Neural cell (in vitro differentiated cells): ENCODE measurements around the gene MAST2. TPM values are rescaled to one million over a fixed set of nuclear protein-coding genes. Genes with fewer than 3 reads are reported as not detected.

ENCODE experiments used
- H2AFZ ChIP-seq: fragments of 200-600, 300-800 bp; sonication (generic), shearing (Covaris generic); 2 replicates; pipeline ENCODE4 v1.6.0; 2014; ENCODE audit warnings: low read depth, mild to moderate bottlenecking, antibody characterized with exemption, low read length, moderate library complexity
- H3F3A ChIP-seq: fragments of 200-600 bp; shearing (Covaris generic); 2 replicates; pipeline ENCODE4 v1.6.1; 2016; ENCODE audit warnings: mild to moderate bottlenecking, moderate library complexity, mixed read lengths, antibody characterized with exemption, low read length; ENCODE audit not compliant: insufficient read depth, poor library complexity, severe bottlenecking
- H3K27ac ChIP-seq: fragments of 200-600, 300-800 bp; sonication (generic), shearing (Covaris generic); 2 replicates; pipeline ENCODE4 v1.5.1; 2014; ENCODE audit warnings: mild to moderate bottlenecking, low read length, moderate library complexity
- H3K27me3 ChIP-seq: fragments of 300-800, 200-600 bp; sonication (generic), shearing (Covaris generic); 2 replicates; pipeline ENCODE4 v1.6.0; 2014; ENCODE audit warnings: mild to moderate bottlenecking, low read depth, low read length, moderate library complexity; ENCODE audit not compliant: insufficient read depth
- H3K36me3 ChIP-seq: fragments of 300-800, 200-600 bp; sonication (generic), shearing (Covaris generic); 2 replicates; pipeline ENCODE4 v1.5.1; 2014; ENCODE audit warnings: mild to moderate bottlenecking, antibody characterized with exemption, low read length, moderate library complexity; ENCODE audit not compliant: insufficient read depth
- H3K4me2 ChIP-seq: fragments of 300-800, 200-600 bp; sonication (generic), shearing (Covaris generic); 2 replicates; pipeline ENCODE4 v1.6.0; 2014; ENCODE audit warnings: mild to moderate bottlenecking, low read length
- H3K4me3 ChIP-seq: fragments of 300-800, 200-600 bp; sonication (generic), shearing (Covaris generic); 2 replicates; pipeline ENCODE4 v1.5.1; 2014; ENCODE audit warnings: mild to moderate bottlenecking, low read length, moderate library complexity
- H3K79me2 ChIP-seq: fragments of 200-600 bp; shearing (Covaris generic); replicated peaks from 2 replicates; pipeline ENCODE4 v1.6.0; 2014; ENCODE audit warnings: mild to moderate bottlenecking, low read length, moderate library complexity; ENCODE audit not compliant: insufficient read depth
- H3K9ac ChIP-seq: fragments of 300-800, 200-600 bp; sonication (generic), shearing (Covaris generic); 2 replicates; pipeline ENCODE4 v1.6.1; 2016; ENCODE audit warnings: mild to moderate bottlenecking, low read length, mixed read lengths
- H3K9me2 ChIP-seq: fragments of 200-600 bp; shearing (Covaris generic); 2 replicates; pipeline ENCODE4 v1.6.1; 2016; ENCODE audit warnings: mild to moderate bottlenecking, low read length, mixed read lengths; ENCODE audit not compliant: insufficient read depth
- H3K9me3 ChIP-seq: fragments of 200-600, 300-800 bp; sonication (generic), shearing (Covaris generic); 2 replicates; pipeline ENCODE4 v1.6.1; 2016; ENCODE audit warnings: mild to moderate bottlenecking, mixed run types, low read length, moderate library complexity, mixed read lengths
- H4K20me1 ChIP-seq: fragments of 200-600 bp; shearing (Covaris generic); 2 replicates; pipeline ENCODE4 v1.6.1; 2016; ENCODE audit warnings: mild to moderate bottlenecking, mixed run types; ENCODE audit not compliant: insufficient read depth
- EP300 ChIP-seq: fragments of 450-650 bp; conservative IDR thresholded peaks from 2 replicates; pipeline ENCODE4 v1.6.1; 2014; ENCODE audit warnings: antibody characterized with exemption, mild to moderate bottlenecking, moderate library complexity; ENCODE audit not compliant: poor library complexity, severe bottlenecking
- EZH2 ChIP-seq: fragments of 200-600, 300-800 bp; shearing (Covaris generic), sonication (generic); IDR thresholded peaks from 2 replicates; pipeline ENCODE4 v1.6.1; 2014; ENCODE audit warnings: antibody characterized with exemption, low read length, borderline replicate concordance, mild to moderate bottlenecking; ENCODE audit not compliant: insufficient read depth, poor library complexity, severe bottlenecking
- MXI1 ChIP-seq: fragments of 450-650 bp; conservative IDR thresholded peaks from 2 replicates; pipeline ENCODE4 v1.6.1; 2014; ENCODE audit warnings: antibody characterized with exemption, mild to moderate bottlenecking; ENCODE audit not compliant: poor library complexity, severe bottlenecking
- POLR2AphosphoS5 ChIP-seq: IDR thresholded peaks from 2 replicates; pipeline ENCODE4 v1.6.1; 2012
- RAD21 ChIP-seq: fragments of 450-650 bp; conservative IDR thresholded peaks from 2 replicates; pipeline ENCODE4 v1.6.1; 2014; ENCODE audit warnings: antibody characterized with exemption, mild to moderate bottlenecking, moderate library complexity
- REST ChIP-seq: IDR thresholded peaks from 2 replicates; pipeline ENCODE4 v1.6.1; 2012; ENCODE audit warnings: borderline replicate concordance
- SMC3 ChIP-seq: fragments of 450-650 bp; conservative IDR thresholded peaks from 2 replicates; pipeline ENCODE4 v1.6.1; 2014; ENCODE audit warnings: antibody characterized with exemption, mild to moderate bottlenecking, moderate library complexity; ENCODE audit not compliant: poor library complexity
- TAF1 ChIP-seq: IDR thresholded peaks from 2 replicates; pipeline ENCODE4 v1.6.1; 2012; ENCODE audit warnings: low read depth
- polyA plus RNA-seq: library from polyadenylated mRNA; depleted of rRNA; stranded (reverse); fragments of >200 nt; gene quantifications from 2 replicates; pipeline ENCODE4 v1.2.3, GENCODE V29; 2014
- TF ChIP-seq, protein P1 (sequence below): fragments of 450-650 bp; IDR thresholded peaks from 2 replicates; pipeline ENCODE4 v1.5.1; 2014; ENCODE audit warnings: antibody characterized with exemption, mild to moderate bottlenecking, moderate library complexity; ENCODE audit not compliant: poor library complexity, severe bottlenecking

The MAST2 gene
- polyA plus RNA-seq, 1 donor from 2014 or later: 22.2 TPM

GRCh38 chr1:45995298-45995697 is 191.9 kb downstream of the MAST2 start:
- Histone ChIP-seq H3K9me2 (no peaks in the 10 kb centered on the region), H4K20me1 (no peaks in the 10 kb centered on the region), H3K27ac (no peak overlapping the region), H3K9me3 (no peaks in the 10 kb centered on the region), H3K79me2 (no peaks in the 10 kb centered on the region), H3K36me3 (no peaks in the 10 kb centered on the region), H3K9ac (no peak overlapping the region), H3K4me3 (no peak overlapping the region), H2AFZ (no peak overlapping the region), H3F3A (no peaks in the 10 kb centered on the region), H3K4me2 (no peak overlapping the region), H3K27me3 (no peaks in the 10 kb centered on the region)
- TF ChIP-seq EZH2 (no peak), REST (no peak), EP300 (no peak), RAD21 (no peak), TAF1 (no peak), POLR2AphosphoS5 (no peak), MXI1 (no peak), SMC3 (no peak)
- TF ChIP-seq, protein P1, sequence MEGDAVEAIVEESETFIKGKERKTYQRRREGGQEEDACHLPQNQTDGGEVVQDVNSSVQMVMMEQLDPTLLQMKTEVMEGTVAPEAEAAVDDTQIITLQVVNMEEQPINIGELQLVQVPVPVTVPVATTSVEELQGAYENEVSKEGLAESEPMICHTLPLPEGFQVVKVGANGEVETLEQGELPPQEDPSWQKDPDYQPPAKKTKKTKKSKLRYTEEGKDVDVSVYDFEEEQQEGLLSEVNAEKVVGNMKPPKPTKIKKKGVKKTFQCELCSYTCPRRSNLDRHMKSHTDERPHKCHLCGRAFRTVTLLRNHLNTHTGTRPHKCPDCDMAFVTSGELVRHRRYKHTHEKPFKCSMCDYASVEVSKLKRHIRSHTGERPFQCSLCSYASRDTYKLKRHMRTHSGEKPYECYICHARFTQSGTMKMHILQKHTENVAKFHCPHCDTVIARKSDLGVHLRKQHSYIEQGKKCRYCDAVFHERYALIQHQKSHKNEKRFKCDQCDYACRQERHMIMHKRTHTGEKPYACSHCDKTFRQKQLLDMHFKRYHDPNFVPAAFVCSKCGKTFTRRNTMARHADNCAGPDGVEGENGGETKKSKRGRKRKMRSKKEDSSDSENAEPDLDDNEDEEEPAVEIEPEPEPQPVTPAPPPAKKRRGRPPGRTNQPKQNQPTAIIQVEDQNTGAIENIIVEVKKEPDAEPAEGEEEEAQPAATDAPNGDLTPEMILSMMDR: no peak

DNA sequence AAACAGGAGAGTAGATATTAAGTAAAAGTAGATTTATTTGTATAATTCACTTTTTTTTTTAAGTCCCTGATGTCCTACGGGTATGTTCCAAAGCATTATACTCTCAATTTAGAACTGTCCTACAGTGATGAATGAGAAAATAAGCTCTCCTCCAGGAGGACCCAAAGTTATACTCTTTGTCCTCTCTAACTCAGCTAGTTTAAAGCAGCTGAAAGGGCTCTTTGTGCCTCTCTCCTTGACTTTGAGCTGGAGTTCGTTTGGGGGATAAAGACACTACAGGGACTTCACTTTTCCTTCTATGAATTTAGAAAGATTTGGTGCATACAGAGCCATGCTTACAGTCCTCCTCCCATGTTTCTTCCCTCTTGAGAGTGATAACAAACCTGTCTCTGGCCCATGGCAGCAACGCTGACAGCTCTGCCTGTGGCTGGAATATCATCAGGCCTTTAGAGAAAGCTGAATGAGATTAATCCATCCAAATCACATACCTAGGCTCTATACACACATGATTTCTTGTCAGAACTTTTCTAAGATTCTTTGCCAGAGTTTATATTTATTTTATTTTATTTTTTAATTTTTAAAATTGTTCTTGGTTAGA is 194.7 kb downstream of the MAST2 start:
- H3K9ac ChIP-seq: no peak overlapping the region
- TF ChIP-seq REST: no peak
- no peak for TF ChIP-seq EP300
- TF ChIP-seq MXI1: no peak
- TF ChIP-seq POLR2AphosphoS5: no peak
- TF ChIP-seq RAD21: no peak
- no peaks in the 10 kb centered on the region for H3K36me3 ChIP-seq
- no peaks in the 10 kb centered on the region for H3K9me2 ChIP-seq
- no peak overlapping the region for H3K4me2 ChIP-seq
- no peak overlapping the region for H3K4me3 ChIP-seq
- no peaks in the 10 kb centered on the region for H3F3A ChIP-seq
- H3K79me2 ChIP-seq: no peaks in the 10 kb centered on the region
- H2AFZ ChIP-seq: no peak overlapping the region
- H3K27ac ChIP-seq: no peak overlapping the region
- no peaks in the 10 kb centered on the region for H3K9me3 ChIP-seq
- H3K27me3 ChIP-seq: no peaks in the 10 kb centered on the region
- H4K20me1 ChIP-seq: no peaks in the 10 kb centered on the region
